Liver (tissue), 9 donors: Measurements from ENCODE around the gene CACNA1S. TPM values are rescaled to one million over a fixed set of nuclear protein-coding genes. Genes with fewer than 3 reads are reported as not detected.

Experiments
- DNase-seq: peaks from one replicate; pipeline ENCODE4 v3.0.0-alpha.2; 2017; ENCODE audit warnings: low spot score
- H3K27ac ChIP-seq, 2 donors: one replicate each; pipeline ENCODE4 v1.7.0; 2013; ENCODE audit warnings: inconsistent platforms in 2 of 2, low read length in 2 of 2, control low read depth in 1 of 2, low read depth in 1 of 2, mild to moderate bottlenecking in 1 of 2
- H3K27me3 ChIP-seq, 4 donors: one replicate each; pipeline versions ENCODE4 v1.6.1 to v1.7.0; 2013; ENCODE audit warnings: low read length in 3 of 4, inconsistent platforms in 1 of 4, mild to moderate bottlenecking in 1 of 4, moderate library complexity in 1 of 4; ENCODE audit not compliant: control insufficient read depth in 4 of 4, insufficient read depth in 4 of 4
- H3K36me3 ChIP-seq, 4 donors: one replicate each; pipeline versions ENCODE4 v1.6.1 to v1.7.0; 2013; ENCODE audit warnings: low read length in 3 of 4, mild to moderate bottlenecking in 3 of 4, low read depth in 1 of 4, moderate library complexity in 1 of 4; ENCODE audit not compliant: control insufficient read depth in 4 of 4, insufficient read depth in 3 of 4
- H3K4me1 ChIP-seq, 4 donors: one replicate each; pipeline versions ENCODE4 v1.6.1 to v1.7.0; 2013; ENCODE audit warnings: low read length in 3 of 4, mild to moderate bottlenecking in 3 of 4, moderate library complexity in 1 of 4; ENCODE audit not compliant: control insufficient read depth in 4 of 4, insufficient read depth in 4 of 4
- H3K4me3 ChIP-seq, 3 donors: one replicate each; pipeline versions ENCODE4 v1.6.1 to v1.7.0; 2013; ENCODE audit warnings: low read length in 3 of 3, control low read depth in 1 of 3, low read depth in 1 of 3, mild to moderate bottlenecking in 1 of 3
- H3K9ac ChIP-seq, 2 donors: one replicate each; pipeline ENCODE4 v1.7.0; 2013; ENCODE audit warnings: low read length in 2 of 2, mild to moderate bottlenecking in 2 of 2, moderate library complexity in 2 of 2, control low read depth in 1 of 2, low read depth in 1 of 2
- H3K9me3 ChIP-seq, 4 donors: one replicate each; pipeline versions ENCODE4 v1.6.1 to v1.7.0; 2013; ENCODE audit warnings: low read length in 3 of 4; ENCODE audit not compliant: control insufficient read depth in 4 of 4
- EGR1 ChIP-seq, 2 donors: IDR thresholded peaks; 2 replicates each; pipeline ENCODE4 v1.6.1; 2016 to 2018; ENCODE audit warnings: antibody characterized with exemption in 2 of 2, low read depth in 2 of 2
- FOXA1 ChIP-seq: IDR thresholded peaks from 2 replicates; pipeline ENCODE4 v1.6.1; 2016; ENCODE audit warnings: antibody characterized with exemption
- FOXA2 ChIP-seq: IDR thresholded peaks from 2 replicates; pipeline ENCODE4 v1.6.1; 2016; ENCODE audit warnings: antibody characterized with exemption
- GABPA ChIP-seq, 2 donors: IDR thresholded peaks in 1 of 2; conservative IDR thresholded peaks in 1 of 2; 2 replicates each; pipeline ENCODE4 v1.6.1; 2016; ENCODE audit warnings: antibody characterized with exemption in 2 of 2, mild to moderate bottlenecking in 1 of 2, moderate library complexity in 1 of 2
- HNF4A ChIP-seq, 2 donors: conservative IDR thresholded peaks; 2 replicates each; pipeline ENCODE4 v1.6.1; 2016; ENCODE audit warnings: antibody characterized with exemption in 2 of 2, mild to moderate bottlenecking in 2 of 2
- HNF4G ChIP-seq: IDR thresholded peaks from 2 replicates; pipeline ENCODE4 v1.6.1; 2016; ENCODE audit warnings: antibody characterized with exemption
- JUND ChIP-seq, 2 donors: IDR thresholded peaks; 2 replicates each; pipeline ENCODE4 v1.6.1; 2016; ENCODE audit warnings: antibody characterized with exemption in 2 of 2
- NR2F2 ChIP-seq: IDR thresholded peaks from 2 replicates; pipeline ENCODE4 v1.6.1; 2016; ENCODE audit warnings: antibody characterized with exemption
- RAD21 ChIP-seq, 2 donors: IDR thresholded peaks; 2 replicates each; pipeline ENCODE4 v1.6.1; 2016; ENCODE audit warnings: antibody characterized with exemption in 2 of 2, mild to moderate bottlenecking in 2 of 2
- RXRA ChIP-seq, 2 donors: IDR thresholded peaks; 2 replicates each; pipeline ENCODE4 v1.6.1; 2017 to 2018; ENCODE audit warnings: antibody characterized with exemption in 2 of 2, mild to moderate bottlenecking in 1 of 2
- SP1 ChIP-seq: IDR thresholded peaks from 2 replicates; pipeline ENCODE4 v1.6.1; 2018; ENCODE audit warnings: antibody characterized with exemption, mild to moderate bottlenecking
- TAF1 ChIP-seq: conservative IDR thresholded peaks from 2 replicates; pipeline ENCODE4 v1.6.1; 2016; ENCODE audit warnings: antibody characterized with exemption, mild to moderate bottlenecking
- YY1 ChIP-seq: IDR thresholded peaks from 2 replicates; pipeline ENCODE4 v1.6.1; 2016; ENCODE audit warnings: antibody characterized with exemption, mild to moderate bottlenecking
- WGBS: extraction: QIAGEN DNeasy Blood & Tissue Kit; methylation state at CpG from one replicate; pipeline ENCODE4 v1.1.7; 2013; 5-methylcytosine and 5-hydroxymethylcytosine counted together
- polyA plus RNA-seq, 2 donors: library from polyadenylated mRNA; stranded (reverse) in 1 of 2; unstranded in 1 of 2; fragments of 200-250 nt in 1 of 2; fragments of >200 nt in 1 of 2; fragmentation: Nextera tagmentation in 1 of 2; extraction: Ambion mirVana in 1 of 2; gene quantifications; one replicate each; pipeline versions ENCODE4 v1.2.1 to v1.2.3, GENCODE V29; 2013 to 2015
- total RNA-seq, 2 donors: library from RNA; depleted of rRNA; stranded (reverse); fragments of >200 nt; gene quantifications; one replicate each; pipeline ENCODE4 v1.2.3, GENCODE V29; 2014
- TF ChIP-seq, protein P1 (sequence below): IDR thresholded peaks from 2 replicates; pipeline ENCODE4 v1.6.1; 2016; ENCODE audit warnings: antibody characterized with exemption
- TF ChIP-seq, protein P2 (sequence below): fragments of 150-350 bp; IDR thresholded peaks from 2 replicates; pipeline ENCODE4 v1.5.1; 2017; ENCODE audit warnings: improper control_type of control experiment, low read depth, low read length; ENCODE audit not compliant: missing input control
- TF ChIP-seq, protein P3 (sequence below): IDR thresholded peaks from 2 replicates; pipeline ENCODE4 v1.6.1; 2016; ENCODE audit warnings: antibody characterized with exemption, mild to moderate bottlenecking
- TF ChIP-seq, protein P4 (sequence below): IDR thresholded peaks from 2 replicates; pipeline ENCODE4 v1.6.1; 2016; ENCODE audit warnings: antibody characterized with exemption
- TF ChIP-seq, protein P5 (sequence below): IDR thresholded peaks from 2 replicates; pipeline ENCODE4 v1.6.1; 2016; ENCODE audit warnings: antibody characterized with exemption
- donor health status: healthy.
- donor health status: healthy.
- donor health status: healthy.
- donor health status: healthy.
- donor health status: healthy.

CACNA1S gene
- total and polyA plus RNA-seq, 4 donors, result under 0.01 to 0.33 TPM; not detected in 2

DNA sequence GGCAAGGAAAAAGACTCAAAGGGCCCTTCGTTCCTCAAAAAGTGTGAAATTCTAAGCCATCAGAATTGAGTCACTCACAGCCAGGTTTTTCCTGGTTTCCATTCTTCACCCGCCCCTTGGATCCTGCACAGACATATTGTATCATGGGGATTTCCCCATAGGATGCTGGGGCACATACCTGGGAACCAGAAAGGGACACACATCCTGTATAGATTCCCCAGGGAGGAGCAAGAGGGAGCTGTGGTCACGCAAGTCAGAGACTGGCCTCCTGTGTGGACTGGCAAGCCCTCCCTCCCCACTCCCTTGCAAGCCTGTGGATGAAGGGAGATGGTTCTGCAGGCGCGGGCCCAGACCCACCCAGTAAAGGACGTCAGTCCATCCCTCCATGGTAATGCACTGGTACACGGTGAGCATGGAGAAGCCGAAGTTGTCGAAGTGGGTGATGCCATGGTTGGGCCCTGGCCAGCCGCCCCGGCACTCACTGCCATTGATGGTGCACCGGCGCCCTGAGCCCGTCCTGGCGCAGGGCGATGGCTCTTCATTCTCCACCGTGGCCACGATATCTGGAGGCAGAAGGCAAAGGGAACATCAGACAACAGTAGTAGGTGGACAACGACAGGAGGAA is 23.2 kb downstream of the CACNA1S start:
- Histone ChIP-seq H3K36me3 (no peaks in the 10 kb centered on the region), H3K4me1 (no peaks in the 10 kb centered on the region), H3K9me3 (no peaks in the 10 kb centered on the region), H3K27me3 (no peaks in the 10 kb centered on the region), H3K4me3 (no peak overlapping the region), H3K27ac (no peak overlapping the region), H3K9ac (no peak overlapping the region)
- 95% methylated on average over 19 of the region's 19 CpGs for WGBS
- DNase-seq, result no peak
- TF ChIP-seq FOXA1 (no peak), NR2F2 (no peak), EGR1 (IDR thresholded peaks at IDR 0.05; ENCODE audit: low read depth in 2 of 2) (no peak), YY1 (no peak), HNF4A (conservative IDR thresholded peaks at IDR 0.05) (no peak), RAD21 (IDR thresholded peaks at IDR 0.05) (no peak)
- TF ChIP-seq, protein P1, sequence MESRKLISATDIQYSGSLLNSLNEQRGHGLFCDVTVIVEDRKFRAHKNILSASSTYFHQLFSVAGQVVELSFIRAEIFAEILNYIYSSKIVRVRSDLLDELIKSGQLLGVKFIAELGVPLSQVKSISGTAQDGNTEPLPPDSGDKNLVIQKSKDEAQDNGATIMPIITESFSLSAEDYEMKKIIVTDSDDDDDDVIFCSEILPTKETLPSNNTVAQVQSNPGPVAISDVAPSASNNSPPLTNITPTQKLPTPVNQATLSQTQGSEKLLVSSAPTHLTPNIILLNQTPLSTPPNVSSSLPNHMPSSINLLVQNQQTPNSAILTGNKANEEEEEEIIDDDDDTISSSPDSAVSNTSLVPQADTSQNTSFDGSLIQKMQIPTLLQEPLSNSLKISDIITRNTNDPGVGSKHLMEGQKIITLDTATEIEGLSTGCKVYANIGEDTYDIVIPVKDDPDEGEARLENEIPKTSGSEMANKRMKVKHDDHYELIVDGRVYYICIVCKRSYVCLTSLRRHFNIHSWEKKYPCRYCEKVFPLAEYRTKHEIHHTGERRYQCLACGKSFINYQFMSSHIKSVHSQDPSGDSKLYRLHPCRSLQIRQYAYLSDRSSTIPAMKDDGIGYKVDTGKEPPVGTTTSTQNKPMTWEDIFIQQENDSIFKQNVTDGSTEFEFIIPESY, result no peak
- TF ChIP-seq, protein P2, sequence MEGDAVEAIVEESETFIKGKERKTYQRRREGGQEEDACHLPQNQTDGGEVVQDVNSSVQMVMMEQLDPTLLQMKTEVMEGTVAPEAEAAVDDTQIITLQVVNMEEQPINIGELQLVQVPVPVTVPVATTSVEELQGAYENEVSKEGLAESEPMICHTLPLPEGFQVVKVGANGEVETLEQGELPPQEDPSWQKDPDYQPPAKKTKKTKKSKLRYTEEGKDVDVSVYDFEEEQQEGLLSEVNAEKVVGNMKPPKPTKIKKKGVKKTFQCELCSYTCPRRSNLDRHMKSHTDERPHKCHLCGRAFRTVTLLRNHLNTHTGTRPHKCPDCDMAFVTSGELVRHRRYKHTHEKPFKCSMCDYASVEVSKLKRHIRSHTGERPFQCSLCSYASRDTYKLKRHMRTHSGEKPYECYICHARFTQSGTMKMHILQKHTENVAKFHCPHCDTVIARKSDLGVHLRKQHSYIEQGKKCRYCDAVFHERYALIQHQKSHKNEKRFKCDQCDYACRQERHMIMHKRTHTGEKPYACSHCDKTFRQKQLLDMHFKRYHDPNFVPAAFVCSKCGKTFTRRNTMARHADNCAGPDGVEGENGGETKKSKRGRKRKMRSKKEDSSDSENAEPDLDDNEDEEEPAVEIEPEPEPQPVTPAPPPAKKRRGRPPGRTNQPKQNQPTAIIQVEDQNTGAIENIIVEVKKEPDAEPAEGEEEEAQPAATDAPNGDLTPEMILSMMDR, result no peak

DNA sequence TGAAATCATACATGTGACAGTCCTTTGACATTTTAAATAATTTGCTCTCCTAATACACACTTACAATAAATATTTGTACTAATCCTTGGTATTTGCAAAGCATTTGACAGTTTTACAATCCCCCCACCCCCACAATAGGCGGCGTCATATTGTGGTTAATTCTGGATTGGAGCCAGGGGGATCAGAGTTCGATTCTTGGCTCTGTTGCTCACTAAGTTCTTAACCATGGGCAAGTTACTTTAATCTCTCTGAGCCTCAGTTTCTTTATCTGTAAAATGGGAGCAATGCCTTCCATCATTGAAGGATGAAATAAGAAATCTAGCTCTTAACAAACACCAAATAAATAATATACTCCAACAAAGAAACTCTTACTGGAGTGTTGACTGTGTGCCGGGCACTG is 23.8 kb downstream of the CACNA1S start:
- WGBS, result 65% methylated on average over 4 of the region's 4 CpGs
- no peaks in the 10 kb centered on the region for H3K4me1 ChIP-seq

More for the DNA sequence above, 23.8 kb downstream of the CACNA1S start:
- Histone ChIP-seq H3K36me3 (no peaks in the 10 kb centered on the region), H3K4me3 (no peak overlapping the region), H3K27ac (no peak overlapping the region), H3K9ac (no peak overlapping the region), H3K9me3 (no peaks in the 10 kb centered on the region), H3K27me3 (no peaks in the 10 kb centered on the region)
- TF ChIP-seq HNF4G, result no peak
- TF ChIP-seq SP1, result no peak
- TF ChIP-seq, protein P3, sequence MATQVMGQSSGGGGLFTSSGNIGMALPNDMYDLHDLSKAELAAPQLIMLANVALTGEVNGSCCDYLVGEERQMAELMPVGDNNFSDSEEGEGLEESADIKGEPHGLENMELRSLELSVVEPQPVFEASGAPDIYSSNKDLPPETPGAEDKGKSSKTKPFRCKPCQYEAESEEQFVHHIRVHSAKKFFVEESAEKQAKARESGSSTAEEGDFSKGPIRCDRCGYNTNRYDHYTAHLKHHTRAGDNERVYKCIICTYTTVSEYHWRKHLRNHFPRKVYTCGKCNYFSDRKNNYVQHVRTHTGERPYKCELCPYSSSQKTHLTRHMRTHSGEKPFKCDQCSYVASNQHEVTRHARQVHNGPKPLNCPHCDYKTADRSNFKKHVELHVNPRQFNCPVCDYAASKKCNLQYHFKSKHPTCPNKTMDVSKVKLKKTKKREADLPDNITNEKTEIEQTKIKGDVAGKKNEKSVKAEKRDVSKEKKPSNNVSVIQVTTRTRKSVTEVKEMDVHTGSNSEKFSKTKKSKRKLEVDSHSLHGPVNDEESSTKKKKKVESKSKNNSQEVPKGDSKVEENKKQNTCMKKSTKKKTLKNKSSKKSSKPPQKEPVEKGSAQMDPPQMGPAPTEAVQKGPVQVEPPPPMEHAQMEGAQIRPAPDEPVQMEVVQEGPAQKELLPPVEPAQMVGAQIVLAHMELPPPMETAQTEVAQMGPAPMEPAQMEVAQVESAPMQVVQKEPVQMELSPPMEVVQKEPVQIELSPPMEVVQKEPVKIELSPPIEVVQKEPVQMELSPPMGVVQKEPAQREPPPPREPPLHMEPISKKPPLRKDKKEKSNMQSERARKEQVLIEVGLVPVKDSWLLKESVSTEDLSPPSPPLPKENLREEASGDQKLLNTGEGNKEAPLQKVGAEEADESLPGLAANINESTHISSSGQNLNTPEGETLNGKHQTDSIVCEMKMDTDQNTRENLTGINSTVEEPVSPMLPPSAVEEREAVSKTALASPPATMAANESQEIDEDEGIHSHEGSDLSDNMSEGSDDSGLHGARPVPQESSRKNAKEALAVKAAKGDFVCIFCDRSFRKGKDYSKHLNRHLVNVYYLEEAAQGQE, result no peak
- TF ChIP-seq, protein P2, result no peak
- no peak for TF ChIP-seq FOXA2
- no peak for TF ChIP-seq YY1
- TF ChIP-seq, protein P4, sequence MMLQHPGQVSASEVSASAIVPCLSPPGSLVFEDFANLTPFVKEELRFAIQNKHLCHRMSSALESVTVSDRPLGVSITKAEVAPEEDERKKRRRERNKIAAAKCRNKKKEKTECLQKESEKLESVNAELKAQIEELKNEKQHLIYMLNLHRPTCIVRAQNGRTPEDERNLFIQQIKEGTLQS, result no peak
- no peak for TF ChIP-seq GABPA (IDR thresholded peaks at IDR 0.05 in 1 of 2, conservative IDR thresholded peaks at IDR 0.05 in 1 of 2)
- TF ChIP-seq RXRA (IDR thresholded peaks at IDR 0.05), result no peak
- no peak for TF ChIP-seq FOXA1
- TF ChIP-seq, protein P1, result no peak
- no peak for TF ChIP-seq RAD21 (IDR thresholded peaks at IDR 0.05)
- no peak for TF ChIP-seq EGR1 (IDR thresholded peaks at IDR 0.05; ENCODE audit: low read depth in 2 of 2)
- no peak for TF ChIP-seq NR2F2
- no peak for TF ChIP-seq TAF1
- TF ChIP-seq, protein P5, sequence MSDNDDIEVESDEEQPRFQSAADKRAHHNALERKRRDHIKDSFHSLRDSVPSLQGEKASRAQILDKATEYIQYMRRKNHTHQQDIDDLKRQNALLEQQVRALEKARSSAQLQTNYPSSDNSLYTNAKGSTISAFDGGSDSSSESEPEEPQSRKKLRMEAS, result no peak
- no peak for TF ChIP-seq JUND (IDR thresholded peaks at IDR 0.05)
- DNase-seq, result no peak
